PC-9 (cell line): ENCODE data around the gene STAG1.

Experiments used
- CTCF ChIP-seq: fragments of 200-600 bp; sonication (generic); conservative IDR thresholded peaks from 2 replicates; pipeline ENCODE4 v1.6.1; 2017; ENCODE audit warnings: mixed run types, antibody characterized with exemption, mild to moderate bottlenecking, moderate library complexity
- EZH2 ChIP-seq: fragments of 200-600 bp; sonication (generic); IDR thresholded peaks from 2 replicates; pipeline ENCODE4 v1.8.0; 2017; ENCODE audit warnings: antibody characterized with exemption, low read depth

GRCh38 chr3:136651581-136651980 is 100.6 kb downstream of the STAG1 start:
- TF ChIP-seq CTCF (no peak), EZH2 (no peak)
